AG08396 (cell line): ENCODE results near the gene THRB.
A peak's percentile ranks its signal among the peaks of the same experiment; 100 is the strongest.
"Not testable (repeated sequence)": the region's sequence is repeated elsewhere in the genome, so short reads cannot be mapped to it uniquely, and the experiment has no call there.

Experiments used
- DNase-seq: peaks from one replicate; pipeline ENCODE4 v3.0.0; 2012; ENCODE audit warnings: low spot score, mixed read lengths

Gene THRB

DNA sequence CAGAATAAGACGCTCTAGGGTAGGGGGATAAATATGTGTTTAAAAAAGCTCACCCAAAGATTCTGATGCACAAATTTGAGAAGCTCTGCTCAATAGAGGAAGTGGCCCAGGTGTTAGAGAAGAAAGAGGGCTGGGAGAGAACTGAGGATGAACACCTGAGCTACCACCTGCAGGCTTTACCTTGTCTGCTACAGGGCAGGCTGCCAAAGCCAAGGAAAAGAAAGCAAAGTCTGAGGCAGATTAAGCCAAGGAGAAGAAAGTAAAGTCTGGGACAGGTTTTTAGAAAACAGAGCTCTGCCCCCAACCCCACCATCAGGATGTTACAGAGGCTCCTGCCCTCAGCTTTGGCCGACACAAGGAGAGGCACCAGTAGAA lies 92.9 kb downstream of the THRB start:
- DNase-seq = no peak

- no peak for DNase-seq
These were observed 93.4 kb downstream of the THRB start for GRCh38 chr3:24401090-24401810.

GRCh38 chr3:24400450-24400849 lies 94.2 kb downstream of the THRB start:
- no peak for DNase-seq

DNA sequence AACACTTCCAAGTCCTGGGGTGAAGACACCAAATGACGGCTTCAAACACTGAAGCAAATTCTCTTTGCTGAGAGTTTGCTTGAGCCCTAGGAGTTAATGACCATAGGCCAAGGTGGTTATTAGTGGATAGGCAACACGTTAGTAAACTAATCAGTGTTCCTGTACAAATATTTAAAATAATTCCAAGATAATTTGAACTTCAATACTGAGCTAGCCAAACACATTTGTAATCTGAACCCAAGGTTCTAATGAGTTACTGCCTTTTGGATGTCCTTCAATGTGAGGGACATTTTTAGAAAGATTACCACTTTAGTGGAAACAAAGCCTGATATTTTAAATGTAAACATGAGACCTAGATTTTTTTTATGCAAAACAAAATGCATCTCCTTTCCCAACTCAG lies 94.6 kb downstream of the THRB start:
- DNase-seq = no peak

GRCh38 chr3:24399614-24400013 lies 95.0 kb downstream of the THRB start:
- no peak for DNase-seq

GRCh38 chr3:24398712-24399111 lies 95.9 kb downstream of the THRB start:
- not testable (repeated sequence) for DNase-seq

DNA sequence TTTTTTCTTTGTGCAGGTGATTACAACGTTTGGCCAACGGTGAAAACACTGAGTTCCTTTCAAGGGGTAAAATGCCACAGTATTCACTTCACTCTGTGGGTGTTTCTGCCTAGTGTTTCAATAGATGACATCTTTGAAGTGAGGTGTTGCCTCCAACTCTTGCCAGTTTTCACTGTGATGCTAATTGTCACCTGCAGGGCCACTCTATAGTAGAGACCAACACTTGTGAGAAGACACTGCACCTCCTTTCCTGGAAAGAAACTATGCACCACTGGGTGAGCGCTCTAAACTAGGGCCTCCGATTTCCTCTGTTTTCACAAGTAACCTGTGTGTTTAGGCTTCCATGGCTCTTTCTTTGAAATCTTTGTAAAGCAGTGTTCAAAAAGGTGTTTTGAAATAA lies 98.3 kb downstream of the THRB start:
- DNase-seq = no peak

DNA sequence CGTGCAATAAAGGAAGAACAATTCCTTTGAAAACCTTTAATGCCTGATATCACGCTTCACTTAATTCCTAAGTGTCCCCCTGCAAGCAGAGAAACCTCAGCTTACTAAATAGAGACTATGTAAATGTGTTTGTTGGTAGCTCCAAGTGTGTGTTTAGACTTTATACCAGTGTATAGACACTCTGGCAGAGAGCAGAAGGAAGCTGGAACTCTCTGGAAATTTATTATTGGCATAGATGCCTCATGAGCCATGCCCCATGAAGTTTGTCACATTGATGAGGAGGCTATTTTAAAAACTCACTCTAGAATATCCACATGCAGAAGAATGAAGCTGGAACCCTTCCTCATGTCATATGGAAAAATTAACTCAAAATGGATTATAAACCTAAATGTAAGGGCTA lies 99.9 kb downstream of the THRB start:
- DNase-seq = no peak

- no peak for DNase-seq
These were observed 101.3 kb downstream of the THRB start for GRCh38 chr3:24393316-24393715.

DNA sequence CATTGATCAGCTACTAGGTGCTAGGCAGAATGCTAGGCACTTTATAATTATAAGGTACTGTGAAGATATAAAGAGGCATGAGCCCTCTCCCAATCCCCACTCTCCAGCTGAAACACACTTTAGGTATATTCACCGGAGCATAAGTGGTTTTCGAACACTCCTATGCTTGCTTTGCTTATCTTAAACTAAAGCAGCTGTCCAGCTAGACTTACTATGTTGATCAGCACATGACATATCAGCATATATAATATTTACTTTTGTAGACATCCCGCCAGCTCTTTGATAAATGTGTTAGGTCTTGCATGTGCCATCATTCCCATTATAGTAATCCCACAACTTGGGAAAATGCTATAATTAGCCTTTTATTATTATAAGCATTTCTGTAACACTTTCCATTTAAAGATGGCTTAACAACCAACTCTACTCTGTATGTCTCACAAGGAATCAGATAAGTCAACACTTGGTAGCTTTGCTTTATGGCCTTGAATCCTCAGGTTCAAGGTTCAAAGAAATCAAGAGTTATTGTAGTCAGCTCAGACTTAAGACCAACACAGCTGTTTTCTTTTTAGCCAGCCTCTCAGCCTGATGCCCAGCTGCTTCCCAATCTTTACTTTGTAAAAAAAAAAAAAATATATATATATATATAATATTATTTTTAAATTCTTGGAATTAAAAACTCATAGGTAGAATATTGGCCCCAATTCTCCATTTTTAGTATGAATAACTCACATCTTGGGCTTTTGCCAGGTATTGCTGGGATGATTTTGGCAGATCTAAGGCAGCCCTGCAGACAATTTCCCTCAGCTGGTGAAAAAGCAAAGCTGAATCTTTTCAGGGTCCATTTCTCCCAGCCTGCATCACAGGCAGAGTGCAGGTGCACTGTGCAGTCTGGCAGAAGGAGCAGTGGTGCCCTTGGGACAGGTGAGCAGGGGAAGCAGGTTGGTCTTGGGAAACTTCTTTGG lies 104.2 kb downstream of the THRB start:
- DNase-seq = no peak

- DNase-seq = no peak
These were observed 105.3 kb downstream of the THRB start for GRCh38 chr3:24389108-24390090.

DNA sequence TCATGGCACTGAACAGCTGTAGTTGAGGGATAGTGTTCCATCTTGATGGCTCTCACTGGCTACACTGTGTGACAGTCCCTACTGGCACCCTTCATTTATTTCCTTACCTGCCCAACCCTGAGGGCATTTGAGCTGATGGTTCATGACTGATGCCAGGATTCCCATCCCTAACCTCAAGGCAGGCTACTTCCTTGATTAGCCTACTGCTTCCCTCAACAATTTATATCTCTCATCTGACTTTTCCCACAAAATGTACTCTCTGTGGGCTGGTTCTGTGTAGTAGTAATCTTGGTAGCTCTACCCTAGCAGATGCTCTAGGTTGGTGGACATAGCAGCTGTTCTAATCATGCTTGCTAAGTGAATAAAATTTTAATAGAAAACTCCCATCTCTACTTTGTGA lies 106.0 kb downstream of the THRB start:
- DNase-seq = no peak

- no peak for DNase-seq
These were observed 106.5 kb downstream of the THRB start for GRCh38 chr3:24388159-24388558.

- no peak for DNase-seq
These were observed 107.2 kb downstream of the THRB start for GRCh38 chr3:24387493-24387892.

DNA sequence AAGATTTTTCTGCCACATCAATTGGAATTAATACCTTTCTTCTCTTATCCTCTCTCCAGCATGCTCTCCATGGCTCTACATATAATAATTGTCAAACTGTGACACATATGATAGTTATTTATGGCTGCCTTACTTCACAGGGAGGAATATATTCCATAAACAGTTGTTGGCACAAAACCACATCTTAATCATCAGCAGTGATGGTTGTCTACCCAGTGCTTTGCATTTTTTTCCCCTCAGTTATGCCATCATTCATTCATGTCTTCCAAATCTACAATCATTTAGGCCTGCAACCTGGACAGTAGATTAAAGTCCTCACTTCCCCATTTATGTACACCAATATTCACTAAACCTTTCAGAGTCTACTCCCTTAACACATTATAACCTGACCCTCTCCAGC lies 107.7 kb downstream of the THRB start:
- DNase-seq = peak; percentile 4

- no peak for DNase-seq
These were observed 108.2 kb downstream of the THRB start for GRCh38 chr3:24386458-24386857.

DNA sequence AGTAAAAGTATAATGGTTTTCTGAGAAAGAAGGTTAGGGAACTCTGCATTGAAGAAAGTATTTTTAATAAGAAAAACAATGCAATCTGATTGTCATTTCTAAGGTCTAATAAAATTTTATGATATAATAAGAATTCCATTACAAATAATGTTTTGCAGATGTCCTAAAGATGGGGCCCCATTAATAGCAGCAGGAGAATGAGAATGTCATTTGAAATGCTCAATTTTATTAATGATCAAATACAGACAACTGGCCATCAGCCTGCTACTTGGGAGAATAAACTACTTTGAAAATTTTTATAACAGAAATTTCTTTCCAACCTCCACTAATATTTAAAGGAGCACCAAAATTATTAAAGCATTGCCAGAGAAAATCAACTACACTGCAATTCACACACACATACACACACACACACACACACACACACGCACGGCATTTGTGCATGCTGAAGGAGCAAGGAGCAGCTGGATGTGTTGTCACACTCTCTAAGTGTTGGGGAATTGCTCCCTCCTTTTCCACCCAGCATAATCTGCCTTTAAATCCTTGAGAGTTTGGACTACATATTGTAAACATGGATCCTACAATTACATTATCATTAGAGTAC lies 109.5 kb downstream of the THRB start:
- no peak for DNase-seq

- no peak for DNase-seq
These were observed 112.0 kb downstream of the THRB start for GRCh38 chr3:24382647-24383046.

DNA sequence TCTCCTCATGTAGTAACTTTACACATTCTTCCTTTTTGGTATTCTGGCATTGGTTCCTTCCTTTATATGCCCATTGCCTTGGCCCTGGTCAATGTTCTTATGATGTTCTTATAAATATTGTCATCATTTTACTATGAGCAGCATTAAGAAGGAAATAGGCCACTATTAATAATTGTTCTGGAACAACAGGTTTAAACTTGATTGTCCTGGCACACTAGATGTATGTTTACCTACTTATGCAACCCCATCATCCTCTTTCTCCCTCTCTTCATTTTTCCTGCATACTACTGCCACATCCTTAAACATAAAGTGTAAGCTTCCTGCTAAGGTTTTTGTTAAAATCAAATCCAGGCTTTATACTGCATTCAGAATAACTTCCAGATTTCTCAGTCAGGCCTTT lies 114.7 kb downstream of the THRB start:
- DNase-seq = no peak

DNA sequence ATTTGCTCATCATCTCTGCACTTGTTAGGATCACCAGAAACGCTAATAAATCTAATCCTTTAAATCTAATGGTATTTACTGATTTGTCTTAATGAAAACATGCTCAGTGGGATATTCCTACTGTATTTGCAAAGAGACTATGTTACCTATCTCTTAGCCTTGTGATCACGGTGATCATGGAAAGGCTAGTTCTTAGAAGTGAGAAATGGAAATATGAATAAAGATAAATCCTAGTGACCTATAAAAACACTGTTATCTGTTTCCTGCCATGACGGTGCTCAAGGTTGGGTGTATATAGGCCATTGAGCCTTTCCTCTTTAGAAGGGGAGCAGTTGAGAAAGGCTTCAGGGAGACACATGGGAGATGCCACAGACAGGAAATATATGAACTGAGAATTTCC lies 116.3 kb downstream of the THRB start:
- DNase-seq = no peak

GRCh38 chr3:24377218-24377993 lies 117.2 kb downstream of the THRB start:
- DNase-seq = no peak
